Lung microvascular endothelial cell (primary cell): ENCODE data around the gene LNX1. TPM values are rescaled to one million over a fixed set of nuclear protein-coding genes. Genes with fewer than 3 reads are reported as not detected.

Experiments used
- DNase-seq, 2 donors: peaks; one replicate each; pipeline versions ENCODE4 v3.0.0 to v3.0.0-alpha.2; 2010; ENCODE audit warnings: low read depth in 2 of 2
- total RNA-seq: library from RNA; depleted of rRNA; stranded (reverse); fragments of >200 nt; gene quantifications from 2 replicates; pipeline ENCODE4 v1.2.1, GENCODE V29; 2014

The LNX1 gene
- total RNA-seq, 1 donor from 2014 or later, result 10.1 TPM

DNA sequence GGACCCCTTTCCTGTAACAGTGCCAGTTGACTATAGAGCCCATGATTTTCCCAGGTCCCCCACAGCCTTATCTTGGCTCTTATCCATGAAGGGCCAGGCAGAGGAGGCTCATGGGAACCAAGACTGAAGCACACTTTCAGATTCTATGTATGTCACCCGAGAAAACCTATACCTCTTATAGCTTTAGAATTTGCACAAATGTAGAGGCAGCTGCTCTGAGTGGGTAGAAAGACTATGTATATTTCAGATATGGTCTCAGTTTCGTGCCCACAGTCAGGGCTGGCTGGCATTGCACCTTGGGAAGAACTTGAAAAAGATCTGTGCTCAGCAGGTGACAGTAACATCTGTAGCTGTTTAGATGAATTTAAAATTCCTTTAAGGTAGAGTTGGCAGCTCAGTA, 8.3 kb upstream of the LNX1 start:
- DNase-seq, result no peak

DNA sequence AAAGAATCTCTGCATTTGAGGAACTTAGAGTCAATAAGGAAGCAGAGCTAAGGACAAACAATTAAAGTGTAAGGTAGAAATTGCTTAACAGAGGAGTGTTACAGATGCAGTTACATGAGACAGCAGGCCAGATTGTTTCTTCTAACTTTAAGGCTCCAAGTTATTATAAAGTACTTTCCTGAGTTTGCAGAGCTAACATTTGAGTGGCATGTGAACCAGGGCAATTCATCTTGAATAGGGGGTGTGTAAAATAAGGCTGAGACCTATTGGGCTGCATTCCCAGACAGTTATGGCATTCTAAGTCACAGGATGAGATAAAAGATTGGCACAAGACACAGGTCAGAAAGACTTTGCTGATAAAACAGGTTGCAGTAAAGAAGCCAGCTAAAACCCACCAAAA, 7.6 kb upstream of the LNX1 start:
- DNase-seq, result no peak

DNA sequence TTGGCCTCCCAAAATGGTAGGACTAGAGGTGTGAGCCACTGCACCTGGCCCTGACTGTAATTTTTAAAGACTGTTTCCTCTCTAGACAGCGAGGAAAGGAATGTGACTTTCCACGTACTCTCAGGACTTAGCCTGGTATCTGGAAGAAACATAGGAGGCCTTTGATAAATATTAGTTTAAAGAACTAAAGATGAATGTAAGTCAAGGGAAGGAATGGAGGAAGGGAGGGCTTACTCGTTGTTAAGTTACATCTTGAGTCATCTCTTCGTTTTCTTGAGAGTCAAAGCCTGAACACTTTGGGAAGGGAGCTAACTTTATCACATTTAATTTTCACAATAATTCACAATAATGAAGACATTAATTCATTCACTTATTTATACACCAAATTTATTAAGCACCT, 7.2 kb upstream of the LNX1 start:
- DNase-seq, result no peak

DNA sequence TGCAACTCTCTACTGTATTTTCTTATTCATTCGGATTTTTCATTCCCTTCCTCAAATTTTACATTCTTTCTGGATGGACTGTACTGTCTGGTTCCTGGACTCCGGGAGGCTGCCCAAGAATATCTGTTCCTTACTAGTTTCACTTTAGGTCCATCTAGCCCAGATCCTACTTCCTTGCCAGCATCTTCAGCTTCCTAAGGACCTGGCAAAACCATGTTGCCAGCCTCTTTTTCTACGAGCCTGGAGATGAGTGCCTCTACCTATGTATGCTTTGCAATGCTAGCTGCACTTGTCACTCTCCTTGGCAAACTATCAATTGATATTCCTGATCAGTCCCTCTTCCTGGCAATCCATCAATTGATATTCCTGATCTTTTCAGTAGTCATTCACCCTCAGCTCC, 5.6 kb upstream of the LNX1 start:
- no peak for DNase-seq

DNA sequence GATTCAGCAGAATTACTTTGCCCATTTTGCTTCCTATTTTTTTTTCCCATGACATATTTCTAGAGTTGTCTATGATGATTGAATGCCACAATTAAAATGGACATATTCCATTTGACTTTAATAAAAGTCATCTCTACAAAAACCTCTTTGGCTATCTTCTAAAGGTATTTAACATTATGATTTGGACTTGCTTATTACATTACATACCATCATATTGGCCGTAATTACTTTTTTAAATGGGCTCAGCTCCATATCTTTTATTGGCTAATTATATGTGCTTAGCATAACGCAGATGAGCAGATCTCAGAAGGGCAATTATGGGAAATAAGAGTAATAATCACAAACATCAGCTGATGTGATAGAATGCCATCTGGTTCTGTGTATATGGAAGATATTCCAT, 4.5 kb upstream of the LNX1 start:
- no peak for DNase-seq

DNA sequence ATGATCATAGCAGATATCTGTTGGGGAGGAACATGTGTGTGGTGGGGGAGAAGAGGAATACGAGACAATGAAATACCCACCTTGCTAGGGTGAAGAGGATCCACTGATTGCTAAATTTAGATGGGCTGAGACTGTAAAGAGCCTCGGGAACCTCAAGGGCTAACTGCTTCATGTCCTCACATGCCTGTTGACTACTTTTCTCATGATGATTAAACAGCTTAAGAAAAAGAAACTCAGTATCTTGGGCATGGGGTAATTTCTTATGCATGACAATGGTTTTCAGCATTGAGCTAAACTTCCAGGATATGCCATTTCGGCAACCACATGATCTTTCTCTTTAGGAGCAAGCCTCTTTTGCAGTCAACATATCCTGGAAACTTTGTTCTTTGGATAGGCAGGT, 3.9 kb upstream of the LNX1 start:
- DNase-seq, result no peak

DNA sequence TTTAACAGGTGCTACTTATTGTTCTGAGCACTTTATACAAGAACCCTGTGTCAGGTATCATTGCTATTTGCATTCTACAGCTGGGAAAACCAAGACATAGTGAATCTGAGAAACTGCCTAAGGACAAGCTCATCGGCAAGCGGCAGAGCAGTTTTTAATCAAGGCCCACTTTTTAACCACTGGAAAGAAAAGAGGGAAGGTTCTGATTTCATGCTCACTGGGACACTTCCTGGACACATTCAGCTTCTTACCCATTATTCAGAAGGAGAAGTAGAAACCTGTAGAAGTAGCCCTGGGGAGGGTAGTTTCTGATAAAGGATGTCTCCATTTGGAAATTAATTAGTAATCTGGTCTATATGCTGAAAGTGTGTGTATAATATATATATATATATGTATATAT, 2.5 kb upstream of the LNX1 start:
- DNase-seq, result no peak

DNA sequence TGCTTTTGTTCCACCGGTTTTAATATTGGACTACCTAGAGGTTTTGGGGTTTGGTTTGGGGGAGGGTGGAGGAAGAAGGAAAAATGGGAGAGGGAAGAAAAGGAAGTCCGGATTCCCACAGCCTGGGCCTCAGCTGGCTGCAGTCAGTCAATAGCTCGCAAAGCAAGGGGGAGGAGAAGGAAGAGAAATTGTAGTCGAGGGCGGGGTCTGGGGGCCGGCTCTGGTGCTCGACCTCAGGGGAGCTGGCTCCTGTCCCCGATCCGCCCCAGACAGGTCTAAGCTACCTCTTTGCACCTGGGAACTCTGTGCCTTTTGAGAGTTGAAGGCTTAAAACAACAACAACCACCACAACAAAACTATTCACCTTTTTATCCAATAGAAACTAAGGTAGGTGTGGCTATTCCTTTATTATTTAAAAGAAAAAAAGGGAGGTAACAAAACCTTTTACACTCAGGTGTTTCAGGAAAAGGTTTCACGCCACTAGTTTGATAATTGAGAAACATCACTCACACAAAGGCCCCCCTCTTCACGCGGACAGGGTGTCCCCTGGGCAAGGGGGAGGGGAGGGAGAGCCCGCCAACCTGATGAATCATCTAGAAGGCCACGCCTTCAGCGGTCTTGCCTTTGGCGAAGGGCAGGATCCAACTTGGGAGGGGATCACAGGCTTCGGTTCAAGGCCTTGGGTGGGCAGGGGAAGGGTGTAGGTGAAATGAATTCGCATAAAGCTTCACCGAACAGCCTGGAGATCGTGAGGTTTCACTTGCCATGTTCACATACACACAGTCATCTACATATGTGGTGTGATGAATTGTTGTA, 1.6 kb upstream of the LNX1 start:
- DNase-seq, result peak; percentile 28 to 44

DNA sequence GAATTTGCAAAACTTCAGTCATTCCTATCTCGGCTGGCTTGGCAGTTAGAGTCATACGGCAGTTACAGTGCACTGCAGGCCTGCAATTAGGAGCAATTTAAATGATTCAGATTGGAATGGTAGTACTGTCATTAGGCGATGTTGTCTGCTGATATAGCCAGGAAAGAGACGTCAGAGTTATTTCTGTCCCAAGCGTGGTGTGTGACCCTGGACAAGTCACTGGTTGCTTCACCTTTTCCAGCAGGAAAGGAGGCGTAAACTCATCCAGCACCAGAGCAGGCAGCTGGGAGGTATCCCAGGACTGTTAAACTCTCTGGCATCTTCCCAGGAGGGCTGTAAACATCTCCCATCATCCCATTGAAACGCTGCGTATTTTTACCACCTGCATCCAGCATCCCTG, 836 bp upstream of the LNX1 start:
- peak; percentile 22 to 91 for DNase-seq

DNA sequence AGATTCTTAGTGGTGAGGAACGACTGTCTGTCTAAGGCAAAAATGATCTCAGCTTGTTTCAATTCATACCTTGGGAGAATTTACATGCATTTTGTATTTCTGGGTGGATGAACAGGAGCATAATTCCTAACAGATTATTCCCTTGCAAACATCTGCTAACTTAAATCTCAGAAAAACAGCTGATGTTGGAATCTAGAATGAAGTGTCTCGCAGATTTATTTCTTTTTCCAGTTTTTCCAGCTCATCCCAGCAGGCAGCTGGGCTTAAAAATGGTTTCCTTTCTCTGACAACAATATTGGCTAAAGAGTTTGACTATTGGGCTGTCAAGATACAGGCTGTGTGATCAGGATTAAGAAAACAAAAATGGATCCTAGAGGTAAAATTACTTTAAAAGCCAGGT, 1.1 kb downstream of the LNX1 start:
- DNase-seq, result no peak

DNA sequence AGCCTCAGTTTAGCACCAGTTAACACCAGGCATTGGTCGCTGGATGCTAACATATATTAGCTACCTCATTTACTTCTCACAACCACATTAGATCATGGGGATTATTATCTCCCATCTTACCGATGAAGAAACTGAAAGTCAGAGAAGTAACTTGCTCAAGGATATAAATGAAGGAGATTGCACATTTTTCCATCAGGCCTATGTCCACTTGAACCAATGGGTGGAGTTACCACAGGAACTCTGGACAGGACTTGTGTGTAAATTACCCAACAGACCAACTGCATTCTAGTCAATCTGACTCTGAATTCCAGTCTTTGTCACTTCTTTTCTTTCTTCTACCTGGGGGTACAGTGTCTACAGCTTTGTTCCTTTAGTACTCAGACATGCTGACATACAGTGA, 1.8 kb downstream of the LNX1 start:
- no peak for DNase-seq

DNA sequence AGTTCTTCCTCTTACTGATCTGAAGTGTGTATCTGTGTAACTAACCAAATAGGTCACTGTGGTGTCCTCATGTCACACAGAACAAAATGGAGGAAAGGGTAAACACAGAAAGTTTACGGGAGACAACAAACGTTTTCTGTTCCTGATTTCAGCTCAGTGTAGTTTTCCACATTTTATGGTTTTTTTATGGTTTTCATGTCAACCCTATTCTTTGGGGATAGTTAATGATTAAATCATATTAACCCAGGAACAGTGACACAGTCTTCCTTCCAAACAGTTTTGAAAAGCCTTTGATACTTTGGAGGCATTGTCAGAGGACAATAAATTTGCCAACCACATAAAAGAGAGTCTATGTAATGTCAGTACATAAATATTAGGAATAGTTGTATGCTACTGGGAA, 4.2 kb downstream of the LNX1 start:
- no peak for DNase-seq

DNA sequence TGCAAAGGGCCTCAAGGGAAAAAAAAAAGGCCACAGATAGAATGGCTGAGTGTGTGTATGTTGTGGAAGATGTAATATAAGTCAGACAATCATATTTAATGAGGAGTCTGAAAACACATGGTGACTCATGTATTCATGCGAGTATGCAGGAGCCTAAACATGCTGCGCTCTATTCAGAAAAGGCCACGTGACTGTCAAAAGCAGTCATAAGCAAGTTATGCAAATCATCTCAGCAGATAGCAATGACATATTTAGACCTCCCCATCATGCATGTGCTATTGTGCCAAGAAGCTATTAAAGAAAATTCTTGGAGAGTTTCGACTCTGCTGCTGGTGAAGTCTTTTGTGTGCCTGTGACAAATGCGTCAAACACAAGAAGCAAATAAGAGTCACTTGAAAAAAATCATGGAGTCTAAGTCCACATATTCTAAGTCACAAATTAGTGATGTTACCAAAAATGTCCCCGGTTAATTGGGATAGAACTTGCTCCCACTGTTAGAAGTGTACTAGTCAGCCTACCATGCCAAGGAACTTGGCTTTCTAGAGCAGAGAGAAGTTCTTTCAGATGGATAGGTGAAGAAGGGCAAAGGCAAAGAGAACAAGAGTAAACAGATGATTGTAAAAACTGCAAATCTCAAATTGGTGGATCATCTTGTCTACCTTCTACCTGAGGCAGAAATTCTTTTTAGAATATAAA, 5.0 kb downstream of the LNX1 start:
- peak in 1 of 2 donors; percentile 65 for DNase-seq

DNA sequence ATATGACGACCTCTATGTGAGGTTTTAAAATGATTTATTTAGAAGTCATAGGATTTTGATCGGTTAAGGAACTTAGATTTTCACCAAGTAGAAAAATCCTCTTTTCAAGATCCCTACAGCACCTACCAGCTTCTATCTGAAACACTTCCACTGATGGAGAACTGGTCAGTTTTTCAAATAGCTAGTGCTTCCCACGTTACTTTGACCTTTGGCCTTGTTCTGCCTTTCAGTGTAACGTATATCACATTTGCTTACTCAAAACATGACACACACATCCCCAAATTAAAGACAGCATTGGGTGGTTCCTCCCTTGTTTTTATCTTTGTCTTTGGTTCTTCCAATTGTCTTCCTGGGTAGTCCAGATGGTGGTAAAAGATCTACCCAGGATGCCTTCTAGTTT, 6.6 kb downstream of the LNX1 start:
- DNase-seq, result no peak

DNA sequence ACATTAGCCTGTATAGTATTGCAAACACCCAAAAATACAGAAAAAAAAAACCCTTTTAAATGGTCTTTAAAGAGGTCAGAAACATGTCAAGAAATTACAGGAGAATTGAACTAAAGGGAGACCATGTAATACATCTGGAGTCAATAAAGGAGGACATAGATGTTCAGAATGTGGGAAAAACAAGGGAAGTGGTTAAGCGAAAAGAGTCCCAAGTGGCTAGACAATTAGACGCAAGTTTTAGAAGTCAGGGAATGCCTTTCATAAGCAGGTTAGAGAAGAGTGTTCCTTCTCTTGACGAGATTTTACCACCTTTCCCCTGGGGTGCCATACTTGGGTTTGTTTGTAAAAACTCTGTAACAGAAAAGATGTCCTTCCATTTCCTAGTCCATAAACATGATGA, 7.8 kb downstream of the LNX1 start:
- no peak for DNase-seq

DNA sequence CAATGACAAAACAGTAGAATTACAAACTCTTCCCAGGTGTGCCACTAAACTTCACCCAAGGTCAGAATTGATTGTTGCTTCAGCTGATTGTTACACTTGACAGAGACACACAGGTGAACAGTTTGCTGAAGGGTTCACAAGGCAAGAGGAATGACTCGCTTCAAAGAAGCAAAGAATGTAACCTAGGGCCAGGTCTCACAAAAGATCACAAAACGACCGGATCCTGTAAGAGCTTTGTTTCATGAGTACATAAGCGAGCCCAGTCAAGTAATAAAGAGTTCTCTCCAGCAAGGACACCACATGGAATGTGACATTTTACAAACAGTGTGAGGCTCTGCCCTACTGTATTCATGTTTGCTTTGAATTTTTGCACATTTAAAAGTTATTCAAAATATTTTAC, 9.1 kb downstream of the LNX1 start:
- no peak for DNase-seq

DNA sequence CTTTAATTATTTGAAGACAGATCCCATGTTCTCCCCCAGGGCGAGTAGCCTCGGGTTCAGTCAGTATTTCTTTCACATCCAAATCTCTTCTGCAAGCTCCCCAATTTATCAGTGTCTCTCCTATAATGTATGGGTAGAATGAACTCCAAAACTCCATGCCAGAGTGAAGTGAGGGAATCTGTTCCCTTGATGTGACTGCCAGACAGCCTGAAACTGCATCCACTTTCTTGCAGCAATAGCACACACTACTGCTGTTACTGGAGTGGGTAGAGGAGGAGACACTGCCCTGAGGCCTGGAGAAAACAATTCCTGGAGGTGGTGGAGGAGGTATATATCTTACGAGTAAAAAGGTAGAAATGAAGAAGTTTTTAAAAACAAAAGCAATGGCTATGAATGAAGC, 11.0 kb downstream of the LNX1 start:
- no peak for DNase-seq

DNA sequence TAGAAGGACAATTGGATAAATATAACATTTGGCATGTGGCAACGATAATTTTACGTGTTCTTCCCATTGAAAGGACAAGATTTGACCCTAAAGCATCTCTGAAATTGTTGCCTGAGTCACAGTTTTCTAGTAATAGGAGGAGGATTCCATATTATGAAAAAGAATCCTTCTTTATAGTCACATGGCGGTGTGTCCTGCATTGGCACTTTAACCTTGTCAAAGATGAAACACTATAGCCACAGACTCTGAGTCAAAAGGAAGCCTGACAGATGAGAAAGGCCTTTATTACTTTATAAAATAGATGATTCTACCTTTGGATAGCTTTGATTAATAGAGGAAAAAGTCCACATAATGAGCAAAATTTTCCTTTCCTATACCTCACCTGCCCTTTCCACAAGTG, 11.5 kb downstream of the LNX1 start:
- DNase-seq, result no peak

DNA sequence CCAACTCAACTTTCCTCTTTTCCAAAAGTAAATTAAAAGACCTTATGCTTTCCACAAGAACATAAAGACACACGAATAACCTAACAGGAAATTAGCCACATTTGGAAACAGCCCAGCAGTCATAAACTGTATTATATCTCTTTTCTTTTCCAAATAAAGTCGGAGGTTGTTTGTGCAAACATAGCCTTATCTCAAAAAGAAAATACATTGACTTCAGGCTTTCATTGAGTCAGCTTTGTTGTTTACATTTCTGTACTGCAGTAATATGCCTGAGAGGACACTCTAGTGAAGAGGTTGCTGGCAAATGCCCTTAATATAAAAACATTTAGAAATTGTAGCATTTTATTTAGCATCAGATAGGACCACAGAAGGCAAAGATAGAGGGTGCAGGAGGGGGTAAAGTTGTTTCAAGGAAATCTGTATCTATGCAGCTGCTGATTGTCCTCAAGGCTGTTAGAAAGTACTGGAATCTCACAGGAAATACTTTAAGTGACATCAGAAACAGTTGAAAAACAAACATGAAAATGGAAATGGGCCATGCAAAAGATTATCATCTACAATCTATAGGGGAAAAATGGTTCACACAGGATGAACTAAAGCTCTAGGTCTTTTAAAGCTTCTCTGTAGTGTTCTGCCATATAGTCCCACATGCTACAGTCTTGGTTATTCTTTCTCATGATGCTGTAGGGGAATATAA, 14.5 kb downstream of the LNX1 start:
- DNase-seq, result peak in 1 of 2 donors; percentile 25

DNA sequence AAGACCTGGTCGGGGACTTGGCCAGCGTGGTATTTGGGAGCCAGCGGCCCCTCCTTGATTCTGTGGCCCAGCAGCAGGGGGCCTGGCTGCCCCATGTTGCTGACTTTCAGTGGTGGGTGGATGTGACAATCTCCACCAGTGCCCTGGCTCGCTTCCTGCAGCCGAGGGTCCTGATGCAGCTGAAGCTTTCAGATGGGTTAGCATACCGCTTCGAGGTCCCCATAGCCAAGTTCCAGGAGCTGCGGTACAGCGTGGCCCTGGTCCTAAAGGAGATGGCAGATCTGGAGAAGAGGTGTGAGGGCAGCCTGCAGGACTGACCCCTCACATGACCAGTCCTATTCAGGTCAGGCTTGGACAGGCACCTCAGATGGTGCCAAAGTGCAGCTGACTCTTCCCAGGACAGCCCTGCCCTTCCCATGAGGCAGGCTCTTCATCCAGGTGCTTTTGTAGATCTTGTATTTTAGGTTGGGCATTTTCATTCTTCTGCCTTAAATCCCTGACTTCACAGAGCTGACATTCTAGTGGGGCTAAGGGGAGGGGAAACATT, 15.1 kb downstream of the LNX1 start:
- DNase-seq, result no peak

DNA sequence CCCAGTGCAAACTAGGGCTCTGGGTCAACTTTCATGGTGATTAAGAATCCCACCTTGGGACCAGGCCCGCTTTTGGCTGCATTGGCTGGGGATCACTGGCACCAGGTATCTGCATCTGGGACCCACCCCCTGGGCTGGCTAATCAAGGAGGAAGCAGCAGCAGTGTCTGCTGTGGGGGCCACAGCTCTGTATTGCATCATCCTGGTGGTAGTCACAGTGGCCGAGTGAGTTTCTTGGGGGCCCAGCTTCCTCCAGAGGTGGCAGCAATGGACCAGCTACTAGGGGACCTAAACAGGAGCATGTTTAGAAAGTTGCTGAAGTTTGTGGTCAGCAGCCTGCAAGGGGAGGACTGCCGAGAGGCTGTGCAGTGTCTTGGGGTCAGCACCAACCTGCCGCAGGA, 15.7 kb downstream of the LNX1 start:
- DNase-seq, result no peak

DNA sequence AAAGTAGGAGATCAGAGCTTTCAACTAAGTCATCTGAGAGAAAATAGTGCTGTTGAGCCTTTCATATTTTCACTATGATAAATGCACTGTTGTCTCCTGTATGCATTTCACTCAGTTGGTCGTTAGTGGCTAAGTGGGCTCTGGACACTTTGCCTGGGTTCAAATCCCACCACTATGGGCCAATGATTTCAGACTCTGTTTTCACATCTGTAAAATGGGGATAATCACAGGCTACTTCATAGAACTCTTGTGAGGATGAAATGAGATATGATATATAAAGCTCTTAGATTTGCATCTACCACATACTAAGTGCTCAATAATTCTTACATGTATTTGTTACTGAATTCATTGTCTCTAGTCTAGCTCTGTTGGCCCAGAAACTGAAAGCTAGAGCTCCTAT, 16.8 kb downstream of the LNX1 start:
- DNase-seq, result no peak
